Sigmoid colon (tissue), 7 donors: ENCODE data around the gene LMAN2. TPM values are rescaled to one million over a fixed set of nuclear protein-coding genes. Genes with fewer than 3 reads are reported as not detected.
"Not testable (repeated sequence)": the region's sequence is repeated elsewhere in the genome, so short reads cannot be mapped to it uniquely, and the experiment has no call there.

Experiments used
- DNase-seq: peaks from one replicate; pipeline ENCODE4 v3.0.0-alpha.2; 2019
- H3K27ac ChIP-seq, 4 donors: fragments of 200-600 bp; sonication (generic); one replicate each; pipeline ENCODE4 v1.5.1; 2016 to 2019; ENCODE audit warnings: mild to moderate bottlenecking in 1 of 4
- H3K27me3 ChIP-seq, 3 donors: fragments of 200-600 bp; sonication (generic); one replicate each; pipeline ENCODE4 v1.5.1; 2019; ENCODE audit warnings: mild to moderate bottlenecking in 1 of 3
- H3K36me3 ChIP-seq, 4 donors: fragments of 200-600 bp; sonication (generic); one replicate each; pipeline ENCODE4 v1.5.1; 2016 to 2019
- H3K4me1 ChIP-seq, 4 donors: fragments of 200-600 bp; sonication (generic); one replicate each; pipeline ENCODE4 v1.5.1; 2017 to 2019
- H3K4me3 ChIP-seq, 4 donors: fragments of 200-600 bp; sonication (generic); one replicate each; pipeline ENCODE4 v1.5.1; 2017 to 2019; ENCODE audit warnings: mild to moderate bottlenecking in 2 of 4, moderate library complexity in 1 of 4
- H3K9me3 ChIP-seq, 4 donors: fragments of 200-600 bp in 3 of 4; sonication (generic) in 3 of 4; one replicate each; pipeline versions ENCODE4 v1.5.1 to v1.6.1; 2013 to 2019
- EP300 ChIP-seq, 4 donors: sonication (generic); formaldehyde crosslinking; IDR thresholded peaks; one replicate each; pipeline ENCODE4 v1.6.1; 2017; ENCODE audit warnings: antibody characterized with exemption in 4 of 4
- POLR2A ChIP-seq, 2 donors: fragments of 450-650 bp; IDR thresholded peaks; one replicate each; pipeline ENCODE4 v1.6.1; 2016; ENCODE audit warnings: antibody characterized with exemption in 2 of 2, mild to moderate bottlenecking in 2 of 2, moderate library complexity in 2 of 2
- POLR2AphosphoS5 ChIP-seq, 4 donors: sonication (generic); formaldehyde crosslinking; IDR thresholded peaks; one replicate each; pipeline ENCODE4 v1.6.1; 2017; ENCODE audit warnings: antibody characterized with exemption in 4 of 4
- WGBS, 2 donors: extraction: QIAGEN DNeasy Blood & Tissue Kit; methylation state at CpG; one replicate each; pipeline ENCODE4 v1.1.7; 2013; 5-methylcytosine and 5-hydroxymethylcytosine counted together
- intact Hi-C: fragments of 100-400 bp; cut with DNase I; formaldehyde crosslinking; loops from one replicate; pipeline ENCODE4 v1.15.1; 2023
- polyA plus RNA-seq, 3 donors: library from polyadenylated mRNA; stranded (reverse); fragments of 200-250 nt; gene quantifications; one replicate each; pipeline ENCODE4 v1.2.3, GENCODE V29; 2013
- total RNA-seq, 4 donors: library from RNA; depleted of rRNA; stranded (reverse); fragments of >200 nt; gene quantifications; one replicate each; pipeline ENCODE4 v1.1.0, GENCODE V29; 2016
- TF ChIP-seq, protein P1 (sequence below), 4 experiments: fragments of 450-650 bp in 3 of 4; fragments of 200-600 bp in 1 of 4; IDR thresholded peaks; one replicate each; pipeline ENCODE4 v1.5.1; 2016 to 2019; ENCODE audit warnings: antibody characterized with exemption in 4 of 4, mild to moderate bottlenecking in 3 of 4, moderate library complexity in 2 of 4
- donor health status: healthy with polysubstance abuse.
- donor health status: Bipolar disorder and iron deficiency.
- donor health status: healthy.

Gene LMAN2
- total and polyA plus RNA-seq, 7 donors, result 62.5 to 244 (median 108) TPM

DNA sequence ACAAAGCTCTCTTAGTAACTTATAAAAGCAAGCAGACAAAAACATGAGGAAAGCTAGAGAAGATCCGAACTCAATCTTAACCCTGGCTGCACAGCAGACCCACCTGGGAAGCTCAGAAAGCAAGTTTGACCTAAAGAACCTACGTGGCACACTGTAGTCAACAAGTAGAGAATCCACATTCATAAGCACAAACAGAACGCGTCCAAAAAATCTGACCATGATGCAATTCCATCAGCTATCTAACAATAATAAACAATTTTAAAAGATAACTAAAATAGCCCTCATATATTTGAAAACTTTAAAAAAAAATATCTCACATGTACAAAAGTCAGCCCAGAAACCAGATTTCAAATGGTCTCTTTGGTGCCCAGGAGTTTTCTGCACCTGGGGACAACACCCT is 4.6 kb downstream of the LMAN2 start:
- DNase-seq, result no peak
- peaks cover 0 to 25% (median 2%) of the 10 kb centered on the region in 4 donors for H3K36me3 ChIP-seq
- H3K9me3 ChIP-seq, result no peaks in the 10 kb centered on the region
- peaks cover 0 to 45% (median 33%) of the 10 kb centered on the region in 4 donors for H3K4me1 ChIP-seq
- H3K4me3 ChIP-seq, result no peak overlapping the region
- TF ChIP-seq POLR2A (IDR thresholded peaks at IDR 0.05) (no peak), EP300 (IDR thresholded peaks at IDR 0.05) (no peak), POLR2AphosphoS5 (IDR thresholded peaks at IDR 0.05) (no peak)
- TF ChIP-seq, protein P1, sequence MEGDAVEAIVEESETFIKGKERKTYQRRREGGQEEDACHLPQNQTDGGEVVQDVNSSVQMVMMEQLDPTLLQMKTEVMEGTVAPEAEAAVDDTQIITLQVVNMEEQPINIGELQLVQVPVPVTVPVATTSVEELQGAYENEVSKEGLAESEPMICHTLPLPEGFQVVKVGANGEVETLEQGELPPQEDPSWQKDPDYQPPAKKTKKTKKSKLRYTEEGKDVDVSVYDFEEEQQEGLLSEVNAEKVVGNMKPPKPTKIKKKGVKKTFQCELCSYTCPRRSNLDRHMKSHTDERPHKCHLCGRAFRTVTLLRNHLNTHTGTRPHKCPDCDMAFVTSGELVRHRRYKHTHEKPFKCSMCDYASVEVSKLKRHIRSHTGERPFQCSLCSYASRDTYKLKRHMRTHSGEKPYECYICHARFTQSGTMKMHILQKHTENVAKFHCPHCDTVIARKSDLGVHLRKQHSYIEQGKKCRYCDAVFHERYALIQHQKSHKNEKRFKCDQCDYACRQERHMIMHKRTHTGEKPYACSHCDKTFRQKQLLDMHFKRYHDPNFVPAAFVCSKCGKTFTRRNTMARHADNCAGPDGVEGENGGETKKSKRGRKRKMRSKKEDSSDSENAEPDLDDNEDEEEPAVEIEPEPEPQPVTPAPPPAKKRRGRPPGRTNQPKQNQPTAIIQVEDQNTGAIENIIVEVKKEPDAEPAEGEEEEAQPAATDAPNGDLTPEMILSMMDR (IDR thresholded peaks at IDR 0.05), result no peak
- 78 to 81% methylated on average over 4 of the region's 4 CpGs for WGBS, 2 donors
- intact Hi-C loops, result no loop called here
- H3K27me3 ChIP-seq, result no peaks in the 10 kb centered on the region
- H3K27ac ChIP-seq, result no peak overlapping the region

DNA sequence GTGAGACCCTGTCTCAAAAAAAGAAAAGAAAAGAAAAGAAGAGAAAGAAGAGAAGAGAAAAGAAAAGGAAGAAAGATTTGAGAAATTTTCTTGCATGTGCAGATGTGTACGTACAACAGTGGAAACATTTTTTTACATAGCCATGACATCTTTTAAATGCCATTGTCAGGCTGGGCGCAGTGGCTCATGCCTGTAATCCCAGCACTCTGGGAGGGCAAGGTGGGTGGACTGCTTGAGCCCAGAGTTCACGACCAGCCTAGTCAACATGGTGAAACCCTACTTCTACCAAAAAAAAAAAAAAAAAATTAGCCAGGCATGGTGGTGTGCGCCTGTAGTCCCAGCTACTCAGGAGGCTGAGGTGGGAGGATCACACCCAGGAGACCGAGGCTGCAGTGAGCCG is 6.6 kb downstream of the LMAN2 start:
- 96% methylated on average over 6 of the region's 6 CpGs for WGBS, 2 donors
- Histone ChIP-seq H3K4me1 (peaks cover 0 to 32% (median 22%) of the 10 kb centered on the region in 4 donors), H3K36me3 (peaks cover 0 to 32% (median under 1%) of the 10 kb centered on the region in 4 donors), H3K27me3 (no peaks in the 10 kb centered on the region), H3K27ac (no peak overlapping the region), H3K9me3 (no peaks in the 10 kb centered on the region), H3K4me3 (no peak overlapping the region)
- TF ChIP-seq EP300 (IDR thresholded peaks at IDR 0.05), result no peak
- TF ChIP-seq, protein P1 (IDR thresholded peaks at IDR 0.05), result no peak
- no peak for TF ChIP-seq POLR2A (IDR thresholded peaks at IDR 0.05)
- TF ChIP-seq POLR2AphosphoS5 (IDR thresholded peaks at IDR 0.05), result no peak
- no peak for DNase-seq
- intact Hi-C loops, result no loop called here

DNA sequence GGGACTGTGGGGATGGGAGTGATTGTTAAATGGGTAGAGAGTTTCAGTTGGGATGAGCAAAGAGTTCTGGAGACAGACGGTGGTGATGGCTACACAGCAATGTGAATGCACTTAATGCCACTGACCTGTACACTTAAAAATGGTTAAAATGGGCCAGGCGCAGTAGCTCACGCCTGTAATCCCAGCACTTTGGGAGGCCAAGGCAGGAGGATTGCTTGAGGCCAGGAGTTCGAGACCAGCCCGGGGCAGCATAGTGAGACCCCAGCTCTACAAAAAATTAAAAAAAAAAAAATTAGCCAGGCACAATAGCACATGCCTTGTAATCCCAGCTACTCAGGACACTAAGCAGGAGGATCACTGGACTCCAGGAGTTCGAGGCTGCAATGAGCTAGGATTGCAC is 7.7 kb downstream of the LMAN2 start:
- Histone ChIP-seq H3K4me1 (peaks cover 0 to 21% (median 11%) of the 10 kb centered on the region in 4 donors), H3K27ac (no peak overlapping the region), H3K27me3 (no peaks in the 10 kb centered on the region), H3K9me3 (no peaks in the 10 kb centered on the region), H3K36me3 (peaks cover 0 to 38% (median 2%) of the 10 kb centered on the region in 4 donors), H3K4me3 (no peak overlapping the region)
- TF ChIP-seq EP300 (IDR thresholded peaks at IDR 0.05) (no peak), POLR2AphosphoS5 (IDR thresholded peaks at IDR 0.05) (no peak), POLR2A (IDR thresholded peaks at IDR 0.05) (no peak)
- TF ChIP-seq, protein P1 (IDR thresholded peaks at IDR 0.05), result no peak
- intact Hi-C loops, result no loop called here
- 95 to 96% methylated on average over 6 of the region's 6 CpGs for WGBS, 2 donors
- DNase-seq, result no peak

DNA sequence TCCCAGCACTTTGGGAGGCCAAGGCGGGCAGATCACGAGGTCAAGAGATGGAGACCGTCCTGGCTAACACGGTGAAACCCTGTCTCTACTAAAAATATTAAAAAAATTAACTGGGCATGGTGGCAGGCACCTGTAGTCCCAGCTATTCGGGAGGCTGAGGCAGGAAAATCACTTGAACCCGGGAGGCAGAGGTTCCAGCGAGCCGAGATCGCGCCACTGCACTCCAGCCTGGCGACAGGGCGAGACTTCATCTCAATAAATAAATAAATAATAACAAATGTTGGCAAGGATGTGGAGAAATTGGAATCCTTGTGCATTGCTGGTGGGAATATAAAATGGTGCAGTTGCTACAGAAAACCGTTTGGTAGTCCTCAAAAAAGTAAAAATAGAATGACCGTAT is 8.5 kb downstream of the LMAN2 start:
- WGBS, 2 donors, result 95% methylated on average over 14 of the region's 14 CpGs
- H3K27me3 ChIP-seq, H3K4me3 ChIP-seq, DNase-seq, H3K9me3 ChIP-seq, intact Hi-C loops, H3K27ac ChIP-seq: not testable (repeated sequence)
- peaks cover 0 to 15% (median 8%) of the 10 kb centered on the region in 4 donors for H3K4me1 ChIP-seq
- H3K36me3 ChIP-seq, result peaks cover 0 to 42% (median 8%) of the 10 kb centered on the region in 4 donors

DNA sequence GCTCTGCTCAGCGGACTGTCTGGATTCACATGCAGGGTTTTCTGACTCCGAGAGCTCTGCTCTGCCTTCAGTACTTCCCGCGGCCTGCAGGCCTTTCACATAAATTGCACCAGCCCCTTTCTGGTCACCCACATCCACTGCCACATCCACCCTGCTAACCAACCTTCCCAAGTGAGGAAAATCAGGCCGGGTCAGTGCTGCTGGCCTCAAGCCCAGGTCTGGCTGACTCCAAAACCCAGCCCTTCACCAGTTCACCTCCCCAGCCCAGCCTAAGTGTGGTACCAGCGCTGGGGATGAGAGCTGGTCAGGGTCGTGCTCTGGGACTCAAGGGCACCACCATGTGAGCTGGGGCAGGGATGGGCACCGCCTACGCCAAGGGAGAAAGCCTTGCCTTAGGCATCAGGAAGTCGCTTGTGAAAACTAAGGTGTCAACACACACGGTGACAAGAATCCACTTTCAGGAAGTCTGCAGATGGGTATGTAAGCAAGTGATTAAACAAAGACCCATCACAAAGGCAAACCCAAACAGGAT is 12.3 kb downstream of the LMAN2 start:
- H3K4me3 ChIP-seq, result no peak overlapping the region
- H3K36me3 ChIP-seq, result peaks cover 22 to 68% (median 45%) of the 10 kb centered on the region in 4 donors
- intact Hi-C loops, result no loop called here
- no peaks in the 10 kb centered on the region for H3K9me3 ChIP-seq
- TF ChIP-seq POLR2AphosphoS5 (IDR thresholded peaks at IDR 0.05) (no peak), POLR2A (IDR thresholded peaks at IDR 0.05) (no peak), EP300 (IDR thresholded peaks at IDR 0.05) (no peak)
- TF ChIP-seq, protein P1 (IDR thresholded peaks at IDR 0.05), result no peak
- H3K27me3 ChIP-seq, result no peaks in the 10 kb centered on the region
- H3K27ac ChIP-seq, result no peak overlapping the region
- H3K4me1 ChIP-seq, result no peaks in the 10 kb centered on the region
- WGBS, 2 donors, result 77 to 81% methylated on average over 11 of the region's 11 CpGs
- DNase-seq, result no peak
